SK-N-SH treated with all-trans-retinoic acid at 6 μM for 48 hours (cell line): ENCODE results near the gene RAP1A.

ENCODE experiments used
- ATAC-seq: fragments of 200-7000 bp; cut with Tn5 transposase; 3 replicates; pipeline ENCODE4 v1.9.1; 2020; ENCODE audit warnings: mild to moderate bottlenecking, moderate library complexity
- ARNTL ChIP-seq: fragments of 450-650 bp; formaldehyde crosslinking; IDR thresholded peaks from 2 replicates; pipeline ENCODE4 v1.5.0; 2020; ENCODE audit warnings: low read depth, mild to moderate bottlenecking, moderate library complexity, borderline replicate concordance
- BACH2 ChIP-seq: fragments of 250-450 bp; sonication (Bioruptor Pico); IDR thresholded peaks from 2 replicates; pipeline ENCODE4 v1.9.0; 2021; ENCODE audit warnings: mild to moderate bottlenecking, borderline replicate concordance
- CSDC2 ChIP-seq: fragments of 250-450 bp; sonication (Bioruptor Pico); IDR thresholded peaks from 2 replicates; pipeline ENCODE4 v1.5.0; 2020; ENCODE audit warnings: mild to moderate bottlenecking, moderate library complexity
- GLIS3 ChIP-seq: fragments of 250-450 bp; sonication (Bioruptor Pico); IDR thresholded peaks from 2 replicates; pipeline ENCODE4 v1.5.0; 2020; ENCODE audit warnings: mild to moderate bottlenecking, moderate library complexity
- ISL1 ChIP-seq: fragments of 250-450 bp; sonication (Bioruptor Pico); IDR thresholded peaks from 2 replicates; pipeline ENCODE4 v2.1.2; 2022; ENCODE audit warnings: mild to moderate bottlenecking, moderate library complexity
- OSR1 ChIP-seq: fragments of 250-450 bp; sonication (Bioruptor Pico); IDR thresholded peaks from 2 replicates; pipeline ENCODE4 v1.8.0; 2022; ENCODE audit warnings: moderate library complexity, mild to moderate bottlenecking, inconsistent platforms
- PPARA ChIP-seq: fragments of 250-450 bp; sonication (Bioruptor Pico); IDR thresholded peaks from 2 replicates; pipeline ENCODE4 v1.5.0; 2020; ENCODE audit warnings: mild to moderate bottlenecking, borderline replicate concordance
- RARB ChIP-seq: fragments of 250-450 bp; sonication (Bioruptor Pico); IDR thresholded peaks from 2 replicates; pipeline ENCODE4 v1.8.0; 2021; ENCODE audit warnings: mild to moderate bottlenecking, moderate library complexity
- SNAI2 ChIP-seq: fragments of 250-450 bp; sonication (Bioruptor Pico); IDR thresholded peaks from 2 replicates; pipeline ENCODE4 v1.5.0; 2020; ENCODE audit warnings: mild to moderate bottlenecking, moderate library complexity
- TCF4 ChIP-seq: fragments of 250-450 bp; sonication (Bioruptor Pico); IDR thresholded peaks from 2 replicates; pipeline ENCODE4 v1.8.0; 2021; ENCODE audit warnings: mild to moderate bottlenecking, moderate library complexity, borderline replicate concordance
- TOX ChIP-seq: fragments of 250-450 bp; sonication (Bioruptor Pico); IDR thresholded peaks from 2 replicates; pipeline ENCODE4 v1.8.0; 2021; ENCODE audit warnings: mild to moderate bottlenecking, moderate library complexity, borderline replicate concordance
- ZC3H10 ChIP-seq: fragments of 250-450 bp; sonication (Bioruptor Pico); IDR thresholded peaks from 2 replicates; pipeline ENCODE4 v1.5.1; 2021; ENCODE audit warnings: mild to moderate bottlenecking, moderate library complexity
- ZFP3 ChIP-seq: fragments of 250-450 bp; sonication (Bioruptor Pico); IDR thresholded peaks from 2 replicates; pipeline ENCODE4 v1.5.0; 2020; ENCODE audit warnings: mild to moderate bottlenecking, moderate library complexity
- ZFP30 ChIP-seq: fragments of 450-650 bp; formaldehyde crosslinking; IDR thresholded peaks from 2 replicates; pipeline ENCODE4 v1.5.0; 2022; ENCODE audit warnings: mild to moderate bottlenecking, moderate library complexity
- ZNF565 ChIP-seq: fragments of 450-650 bp; formaldehyde crosslinking; conservative IDR thresholded peaks from 2 replicates; pipeline ENCODE4 v1.5.0; 2020; ENCODE audit warnings: low read depth, mild to moderate bottlenecking, moderate library complexity
- ZNF8 ChIP-seq: fragments of 450-650 bp; formaldehyde crosslinking; IDR thresholded peaks from 2 replicates; pipeline ENCODE4 v1.5.0; 2020; ENCODE audit warnings: mild to moderate bottlenecking, moderate library complexity
- TF ChIP-seq, protein P1 (sequence below): fragments of 250-450 bp; sonication (Bioruptor Pico); IDR thresholded peaks from 2 replicates; pipeline ENCODE4 v1.5.1; 2020; ENCODE audit warnings: low read depth, mild to moderate bottlenecking, moderate library complexity
- TF ChIP-seq, protein P2 (sequence below): fragments of 250-450 bp; sonication (Bioruptor Pico); IDR thresholded peaks from 2 replicates; pipeline ENCODE4 v1.8.0; 2020; ENCODE audit warnings: mild to moderate bottlenecking, moderate library complexity, borderline replicate concordance
- TF ChIP-seq, protein P3 (sequence below): fragments of 250-450 bp; sonication (Bioruptor Pico); IDR thresholded peaks from 2 replicates; pipeline ENCODE4 v1.8.0; 2021; ENCODE audit warnings: low read depth, mild to moderate bottlenecking, moderate library complexity, borderline replicate concordance
- TF ChIP-seq, protein P4 (sequence below): fragments of 250-450 bp; sonication (Bioruptor Pico); IDR thresholded peaks from 2 replicates; pipeline ENCODE4 v1.5.0; 2020; ENCODE audit warnings: mild to moderate bottlenecking, moderate library complexity
- TF ChIP-seq, protein P5 (sequence below): fragments of 250-450 bp; sonication (Bioruptor Pico); IDR thresholded peaks from 2 replicates; pipeline ENCODE4 v1.5.1; 2021; ENCODE audit warnings: mild to moderate bottlenecking, moderate library complexity

Gene RAP1A

DNA sequence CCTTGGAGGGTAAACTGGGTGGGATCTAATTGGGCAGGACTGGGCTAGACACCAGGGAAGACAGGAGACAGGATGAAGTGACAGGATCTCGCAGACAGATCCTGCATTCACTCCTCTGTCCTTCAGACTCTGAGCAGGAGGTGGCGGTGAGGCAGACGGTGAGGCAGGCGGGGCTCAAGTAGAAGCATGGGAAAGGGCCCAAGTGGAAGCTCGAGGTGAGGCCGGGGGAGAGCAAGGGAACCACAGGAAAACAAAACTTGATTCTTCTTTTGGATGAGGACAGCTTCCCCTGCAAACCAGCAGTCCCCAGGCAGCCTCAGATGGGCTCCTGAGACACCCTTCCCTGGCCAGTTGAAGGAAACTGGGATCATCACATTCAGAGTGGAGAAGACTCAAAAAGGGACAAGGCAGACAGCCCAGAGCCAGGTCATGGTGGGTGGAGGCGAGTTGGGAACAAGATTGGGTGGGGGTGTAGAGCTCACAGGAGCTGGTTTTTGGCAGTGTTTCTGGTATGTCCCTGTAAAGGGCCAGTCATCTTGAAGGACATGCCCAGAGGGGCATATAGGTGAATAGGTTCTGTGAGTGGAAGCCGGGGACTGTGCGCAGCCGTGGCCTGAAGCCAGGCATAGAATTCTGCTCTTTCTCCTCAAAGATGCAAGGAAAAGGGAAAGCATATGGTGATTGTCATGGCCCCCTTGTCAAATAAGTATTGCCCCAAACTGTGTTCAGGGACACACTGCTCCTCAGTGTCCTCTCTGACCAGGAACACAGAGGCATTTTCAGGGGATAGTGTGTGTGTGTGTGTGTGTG, 101.6 kb downstream of the RAP1A start:
- peak; percentile 8; the same call in 2 of the 3 replicates for ATAC-seq
- TF ChIP-seq, protein P1, sequence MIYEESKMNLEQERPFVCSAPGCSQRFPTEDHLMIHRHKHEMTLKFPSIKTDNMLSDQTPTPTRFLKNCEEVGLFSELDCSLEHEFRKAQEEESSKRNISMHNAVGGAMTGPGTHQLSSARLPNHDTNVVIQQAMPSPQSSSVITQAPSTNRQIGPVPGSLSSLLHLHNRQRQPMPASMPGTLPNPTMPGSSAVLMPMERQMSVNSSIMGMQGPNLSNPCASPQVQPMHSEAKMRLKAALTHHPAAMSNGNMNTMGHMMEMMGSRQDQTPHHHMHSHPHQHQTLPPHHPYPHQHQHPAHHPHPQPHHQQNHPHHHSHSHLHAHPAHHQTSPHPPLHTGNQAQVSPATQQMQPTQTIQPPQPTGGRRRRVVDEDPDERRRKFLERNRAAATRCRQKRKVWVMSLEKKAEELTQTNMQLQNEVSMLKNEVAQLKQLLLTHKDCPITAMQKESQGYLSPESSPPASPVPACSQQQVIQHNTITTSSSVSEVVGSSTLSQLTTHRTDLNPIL (CRISPR knock-in tag) = no peak
- TF ChIP-seq ISL1 (CRISPR knock-in tag) = no peak
- no peak for TF ChIP-seq RARB (CRISPR knock-in tag)
- TF ChIP-seq CSDC2 (CRISPR knock-in tag) = no peak
- TF ChIP-seq ZNF565 = no peak
- no peak for TF ChIP-seq TOX (CRISPR knock-in tag)
- TF ChIP-seq ZFP30 = no peak
- no peak for TF ChIP-seq TCF4 (CRISPR knock-in tag)
- TF ChIP-seq BACH2 = no peak
- TF ChIP-seq GLIS3 (CRISPR knock-in tag) = no peak
- TF ChIP-seq, protein P2, sequence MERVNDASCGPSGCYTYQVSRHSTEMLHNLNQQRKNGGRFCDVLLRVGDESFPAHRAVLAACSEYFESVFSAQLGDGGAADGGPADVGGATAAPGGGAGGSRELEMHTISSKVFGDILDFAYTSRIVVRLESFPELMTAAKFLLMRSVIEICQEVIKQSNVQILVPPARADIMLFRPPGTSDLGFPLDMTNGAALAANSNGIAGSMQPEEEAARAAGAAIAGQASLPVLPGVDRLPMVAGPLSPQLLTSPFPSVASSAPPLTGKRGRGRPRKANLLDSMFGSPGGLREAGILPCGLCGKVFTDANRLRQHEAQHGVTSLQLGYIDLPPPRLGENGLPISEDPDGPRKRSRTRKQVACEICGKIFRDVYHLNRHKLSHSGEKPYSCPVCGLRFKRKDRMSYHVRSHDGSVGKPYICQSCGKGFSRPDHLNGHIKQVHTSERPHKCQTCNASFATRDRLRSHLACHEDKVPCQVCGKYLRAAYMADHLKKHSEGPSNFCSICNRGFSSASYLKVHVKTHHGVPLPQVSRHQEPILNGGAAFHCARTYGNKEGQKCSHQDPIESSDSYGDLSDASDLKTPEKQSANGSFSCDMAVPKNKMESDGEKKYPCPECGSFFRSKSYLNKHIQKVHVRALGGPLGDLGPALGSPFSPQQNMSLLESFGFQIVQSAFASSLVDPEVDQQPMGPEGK (CRISPR knock-in tag) = no peak
- no peak for TF ChIP-seq SNAI2 (CRISPR knock-in tag)
- TF ChIP-seq, protein P3, sequence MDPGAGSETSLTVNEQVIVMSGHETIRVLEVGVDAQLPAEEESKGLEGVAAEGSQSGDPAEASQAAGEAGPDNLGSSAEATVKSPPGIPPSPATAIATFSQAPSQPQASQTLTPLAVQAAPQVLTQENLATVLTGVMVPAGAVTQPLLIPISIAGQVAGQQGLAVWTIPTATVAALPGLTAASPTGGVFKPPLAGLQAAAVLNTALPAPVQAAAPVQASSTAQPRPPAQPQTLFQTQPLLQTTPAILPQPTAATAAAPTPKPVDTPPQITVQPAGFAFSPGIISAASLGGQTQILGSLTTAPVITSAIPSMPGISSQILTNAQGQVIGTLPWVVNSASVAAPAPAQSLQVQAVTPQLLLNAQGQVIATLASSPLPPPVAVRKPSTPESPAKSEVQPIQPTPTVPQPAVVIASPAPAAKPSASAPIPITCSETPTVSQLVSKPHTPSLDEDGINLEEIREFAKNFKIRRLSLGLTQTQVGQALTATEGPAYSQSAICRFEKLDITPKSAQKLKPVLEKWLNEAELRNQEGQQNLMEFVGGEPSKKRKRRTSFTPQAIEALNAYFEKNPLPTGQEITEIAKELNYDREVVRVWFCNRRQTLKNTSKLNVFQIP = no peak
- TF ChIP-seq ARNTL (CRISPR knock-in tag) = no peak
- TF ChIP-seq OSR1 = no peak
- TF ChIP-seq, protein P4, sequence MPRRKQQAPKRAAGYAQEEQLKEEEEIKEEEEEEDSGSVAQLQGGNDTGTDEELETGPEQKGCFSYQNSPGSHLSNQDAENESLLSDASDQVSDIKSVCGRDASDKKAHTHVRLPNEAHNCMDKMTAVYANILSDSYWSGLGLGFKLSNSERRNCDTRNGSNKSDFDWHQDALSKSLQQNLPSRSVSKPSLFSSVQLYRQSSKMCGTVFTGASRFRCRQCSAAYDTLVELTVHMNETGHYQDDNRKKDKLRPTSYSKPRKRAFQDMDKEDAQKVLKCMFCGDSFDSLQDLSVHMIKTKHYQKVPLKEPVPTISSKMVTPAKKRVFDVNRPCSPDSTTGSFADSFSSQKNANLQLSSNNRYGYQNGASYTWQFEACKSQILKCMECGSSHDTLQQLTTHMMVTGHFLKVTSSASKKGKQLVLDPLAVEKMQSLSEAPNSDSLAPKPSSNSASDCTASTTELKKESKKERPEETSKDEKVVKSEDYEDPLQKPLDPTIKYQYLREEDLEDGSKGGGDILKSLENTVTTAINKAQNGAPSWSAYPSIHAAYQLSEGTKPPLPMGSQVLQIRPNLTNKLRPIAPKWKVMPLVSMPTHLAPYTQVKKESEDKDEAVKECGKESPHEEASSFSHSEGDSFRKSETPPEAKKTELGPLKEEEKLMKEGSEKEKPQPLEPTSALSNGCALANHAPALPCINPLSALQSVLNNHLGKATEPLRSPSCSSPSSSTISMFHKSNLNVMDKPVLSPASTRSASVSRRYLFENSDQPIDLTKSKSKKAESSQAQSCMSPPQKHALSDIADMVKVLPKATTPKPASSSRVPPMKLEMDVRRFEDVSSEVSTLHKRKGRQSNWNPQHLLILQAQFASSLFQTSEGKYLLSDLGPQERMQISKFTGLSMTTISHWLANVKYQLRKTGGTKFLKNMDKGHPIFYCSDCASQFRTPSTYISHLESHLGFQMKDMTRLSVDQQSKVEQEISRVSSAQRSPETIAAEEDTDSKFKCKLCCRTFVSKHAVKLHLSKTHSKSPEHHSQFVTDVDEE (CRISPR knock-in tag) = no peak
- no peak for TF ChIP-seq ZFP3 (CRISPR knock-in tag)
- TF ChIP-seq, protein P5, sequence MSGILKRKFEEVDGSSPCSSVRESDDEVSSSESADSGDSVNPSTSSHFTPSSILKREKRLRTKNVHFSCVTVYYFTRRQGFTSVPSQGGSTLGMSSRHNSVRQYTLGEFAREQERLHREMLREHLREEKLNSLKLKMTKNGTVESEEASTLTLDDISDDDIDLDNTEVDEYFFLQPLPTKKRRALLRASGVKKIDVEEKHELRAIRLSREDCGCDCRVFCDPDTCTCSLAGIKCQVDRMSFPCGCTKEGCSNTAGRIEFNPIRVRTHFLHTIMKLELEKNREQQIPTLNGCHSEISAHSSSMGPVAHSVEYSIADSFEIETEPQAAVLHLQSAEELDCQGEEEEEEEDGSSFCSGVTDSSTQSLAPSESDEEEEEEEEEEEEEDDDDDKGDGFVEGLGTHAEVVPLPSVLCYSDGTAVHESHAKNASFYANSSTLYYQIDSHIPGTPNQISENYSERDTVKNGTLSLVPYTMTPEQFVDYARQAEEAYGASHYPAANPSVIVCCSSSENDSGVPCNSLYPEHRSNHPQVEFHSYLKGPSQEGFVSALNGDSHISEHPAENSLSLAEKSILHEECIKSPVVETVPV (CRISPR knock-in tag) = no peak

DNA sequence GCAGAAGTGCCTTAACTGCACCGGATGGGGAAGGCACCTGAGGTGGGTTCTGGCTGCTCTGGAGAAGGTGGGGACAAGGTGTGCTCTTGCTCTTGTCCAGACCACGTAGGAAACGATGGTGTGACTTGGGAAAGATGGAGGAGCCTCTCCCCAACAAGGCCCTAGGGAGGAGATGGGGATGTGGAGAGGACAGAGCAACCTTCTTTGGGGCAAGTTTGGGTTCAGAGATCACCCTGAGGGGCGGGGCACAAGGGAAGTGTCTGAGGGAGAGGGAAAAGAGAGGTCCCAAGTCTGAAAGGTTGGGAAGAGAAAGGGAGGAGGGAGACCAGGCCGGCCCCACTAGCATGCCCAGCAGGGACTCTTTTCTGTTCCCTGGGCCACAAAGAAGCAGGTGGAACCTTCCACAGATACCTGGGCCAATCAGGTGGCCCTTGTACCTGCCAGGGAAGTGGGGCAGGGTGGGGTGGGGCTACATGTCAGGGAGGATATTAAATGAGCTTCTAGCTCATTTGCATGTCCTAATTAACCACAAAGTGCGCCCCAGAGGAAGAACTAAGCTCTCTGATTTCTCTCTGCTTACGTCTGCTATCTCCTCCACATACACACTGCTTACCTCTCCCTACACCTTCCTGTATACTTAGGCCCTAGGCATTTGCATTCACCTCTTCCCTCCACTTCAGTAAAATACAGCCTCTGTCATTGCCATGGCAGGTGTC, 103.7 kb downstream of the RAP1A start:
- TF ChIP-seq PPARA (CRISPR knock-in tag) (no peak), CSDC2 (CRISPR knock-in tag) (no peak), ISL1 (CRISPR knock-in tag) (no peak), ZNF565 (no peak), SNAI2 (CRISPR knock-in tag) (no peak), ARNTL (CRISPR knock-in tag) (no peak), ZC3H10 (CRISPR knock-in tag) (no peak), TCF4 (CRISPR knock-in tag) (no peak), ZNF8 (CRISPR knock-in tag) (no peak), ZFP3 (CRISPR knock-in tag) (no peak), BACH2 (no peak), GLIS3 (CRISPR knock-in tag) (no peak)
- TF ChIP-seq, protein P2 (CRISPR knock-in tag) = no peak
- no peak for ATAC-seq
